ENCODE data around the gene RPTOR. TPM values are rescaled to one million over a fixed set of nuclear protein-coding genes. Genes with fewer than 3 reads are reported as not detected.

RPTOR gene
- total RNA-seq, 1 experiment from 2014 or later, result 58.0 TPM

DNA sequence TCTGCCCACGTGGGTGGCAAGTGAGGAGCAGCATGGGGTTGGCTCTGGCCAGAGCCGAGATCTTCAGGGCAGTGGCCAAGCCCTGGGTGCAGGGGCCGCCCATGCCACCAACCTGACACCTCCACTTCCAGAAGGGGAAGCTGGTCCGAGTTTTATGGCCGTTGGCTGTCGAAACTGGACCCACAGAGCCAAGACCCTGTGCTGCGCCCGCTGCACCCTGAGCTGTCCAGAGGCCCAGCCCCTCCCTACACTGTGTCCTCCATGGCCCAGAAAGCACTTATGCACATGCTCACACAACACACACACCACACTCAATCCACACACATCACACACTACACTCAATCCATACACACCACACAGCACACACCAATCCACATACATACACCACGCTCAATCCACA is 33.9 kb upstream of the RPTOR start:
- CTCF ChIA-PET, result interaction anchor here (0.6 kb wide), 1 partner anchor 396 kb away, joined by 5 read pairs; no protein-coding TSS in a partner anchor

DNA sequence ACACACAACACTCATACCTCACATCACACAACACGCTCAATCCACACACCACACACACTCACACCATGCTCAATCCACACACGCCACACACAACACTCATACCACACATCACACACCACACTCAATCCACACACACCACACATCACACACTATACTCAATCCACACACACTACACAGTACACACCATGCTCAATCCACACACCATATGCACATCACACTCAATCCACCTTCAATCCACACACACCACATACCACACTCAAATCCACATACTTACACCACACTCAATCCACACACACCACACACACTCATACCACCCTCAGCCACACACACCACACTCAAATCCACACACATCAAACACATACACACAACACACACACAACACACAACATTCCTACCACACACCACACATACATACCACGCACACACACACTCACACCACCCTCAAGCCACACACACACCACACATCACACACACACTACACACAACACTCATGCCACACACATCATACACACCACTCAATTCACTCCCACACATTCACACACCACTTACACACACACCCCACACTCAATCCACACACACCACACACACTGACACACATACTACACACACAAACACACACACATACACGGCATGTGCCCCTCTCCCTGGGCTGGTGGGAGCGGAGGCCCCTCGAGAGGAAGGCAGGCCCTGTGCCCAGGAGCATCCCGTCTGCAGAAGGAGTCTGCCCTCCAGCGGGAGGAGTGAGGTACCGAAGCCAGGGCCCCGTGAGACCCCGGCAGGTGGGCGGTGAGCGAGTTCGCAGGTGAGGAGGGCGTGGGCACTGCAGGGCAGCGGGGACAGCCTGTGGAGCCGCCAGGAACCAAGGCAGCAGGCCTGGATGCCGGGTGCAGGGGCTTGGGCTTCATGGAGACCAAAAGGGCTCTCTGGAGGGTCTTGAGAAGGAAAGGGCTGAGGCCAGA is 33.1 kb upstream of the RPTOR start:
- H3K9me3 ChIP-seq (ENCODE audit: control insufficient read depth, insufficient read depth, low read depth, low read length), result no peaks in the 10 kb centered on the region
- no peaks in the 10 kb centered on the region for H3K4me1 ChIP-seq (ENCODE audit: control insufficient read depth, insufficient read depth, low read length)
- ChIA-PET CTCF (interaction anchor here (0.6 kb wide), 1 partner anchor 396 kb away, joined by 5 read pairs; no protein-coding TSS in a partner anchor), POLR2A (no interaction called here)
- no peak overlapping the region for H3K4me3 ChIP-seq (ENCODE audit: low read depth in 2 of 2, low read length in 2 of 2)
- TF ChIP-seq TCF7L2 (IDR thresholded peaks at IDR 0.05; ENCODE audit: low read depth, low read length) (no peak), SIN3A (IDR thresholded peaks at IDR 0.05; ENCODE audit: borderline replicate concordance, insufficient read depth, low read depth, low read length) (no peak), POLR2AphosphoS5 (IDR thresholded peaks at IDR 0.05; ENCODE audit: low read depth, low read length) (no peak)
- TF ChIP-seq, protein P1, sequence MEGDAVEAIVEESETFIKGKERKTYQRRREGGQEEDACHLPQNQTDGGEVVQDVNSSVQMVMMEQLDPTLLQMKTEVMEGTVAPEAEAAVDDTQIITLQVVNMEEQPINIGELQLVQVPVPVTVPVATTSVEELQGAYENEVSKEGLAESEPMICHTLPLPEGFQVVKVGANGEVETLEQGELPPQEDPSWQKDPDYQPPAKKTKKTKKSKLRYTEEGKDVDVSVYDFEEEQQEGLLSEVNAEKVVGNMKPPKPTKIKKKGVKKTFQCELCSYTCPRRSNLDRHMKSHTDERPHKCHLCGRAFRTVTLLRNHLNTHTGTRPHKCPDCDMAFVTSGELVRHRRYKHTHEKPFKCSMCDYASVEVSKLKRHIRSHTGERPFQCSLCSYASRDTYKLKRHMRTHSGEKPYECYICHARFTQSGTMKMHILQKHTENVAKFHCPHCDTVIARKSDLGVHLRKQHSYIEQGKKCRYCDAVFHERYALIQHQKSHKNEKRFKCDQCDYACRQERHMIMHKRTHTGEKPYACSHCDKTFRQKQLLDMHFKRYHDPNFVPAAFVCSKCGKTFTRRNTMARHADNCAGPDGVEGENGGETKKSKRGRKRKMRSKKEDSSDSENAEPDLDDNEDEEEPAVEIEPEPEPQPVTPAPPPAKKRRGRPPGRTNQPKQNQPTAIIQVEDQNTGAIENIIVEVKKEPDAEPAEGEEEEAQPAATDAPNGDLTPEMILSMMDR (IDR thresholded peaks at IDR 0.05), result no peak
- TF ChIP-seq, protein P2, sequence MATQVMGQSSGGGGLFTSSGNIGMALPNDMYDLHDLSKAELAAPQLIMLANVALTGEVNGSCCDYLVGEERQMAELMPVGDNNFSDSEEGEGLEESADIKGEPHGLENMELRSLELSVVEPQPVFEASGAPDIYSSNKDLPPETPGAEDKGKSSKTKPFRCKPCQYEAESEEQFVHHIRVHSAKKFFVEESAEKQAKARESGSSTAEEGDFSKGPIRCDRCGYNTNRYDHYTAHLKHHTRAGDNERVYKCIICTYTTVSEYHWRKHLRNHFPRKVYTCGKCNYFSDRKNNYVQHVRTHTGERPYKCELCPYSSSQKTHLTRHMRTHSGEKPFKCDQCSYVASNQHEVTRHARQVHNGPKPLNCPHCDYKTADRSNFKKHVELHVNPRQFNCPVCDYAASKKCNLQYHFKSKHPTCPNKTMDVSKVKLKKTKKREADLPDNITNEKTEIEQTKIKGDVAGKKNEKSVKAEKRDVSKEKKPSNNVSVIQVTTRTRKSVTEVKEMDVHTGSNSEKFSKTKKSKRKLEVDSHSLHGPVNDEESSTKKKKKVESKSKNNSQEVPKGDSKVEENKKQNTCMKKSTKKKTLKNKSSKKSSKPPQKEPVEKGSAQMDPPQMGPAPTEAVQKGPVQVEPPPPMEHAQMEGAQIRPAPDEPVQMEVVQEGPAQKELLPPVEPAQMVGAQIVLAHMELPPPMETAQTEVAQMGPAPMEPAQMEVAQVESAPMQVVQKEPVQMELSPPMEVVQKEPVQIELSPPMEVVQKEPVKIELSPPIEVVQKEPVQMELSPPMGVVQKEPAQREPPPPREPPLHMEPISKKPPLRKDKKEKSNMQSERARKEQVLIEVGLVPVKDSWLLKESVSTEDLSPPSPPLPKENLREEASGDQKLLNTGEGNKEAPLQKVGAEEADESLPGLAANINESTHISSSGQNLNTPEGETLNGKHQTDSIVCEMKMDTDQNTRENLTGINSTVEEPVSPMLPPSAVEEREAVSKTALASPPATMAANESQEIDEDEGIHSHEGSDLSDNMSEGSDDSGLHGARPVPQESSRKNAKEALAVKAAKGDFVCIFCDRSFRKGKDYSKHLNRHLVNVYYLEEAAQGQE (IDR thresholded peaks at IDR 0.05; ENCODE audit: insufficient read depth in 1 of 2, low read depth in 2 of 2, low read length in 1 of 2), result no peak
- H3K27ac ChIP-seq (ENCODE audit: low read length), result no peak overlapping the region
- in situ Hi-C loops (cut with HindIII; ENCODE audit: low pct_unique_long_range_greater_than_20kb, low sequenced_read_pairs) (no loop called here), intact Hi-C loops (cut with micrococcal nuclease; ENCODE audit: unreplicated experiment) (no loop called here)
- H3K36me3 ChIP-seq (ENCODE audit: control insufficient read depth, insufficient read depth, low read length), result no peaks in the 10 kb centered on the region
- no peak for DNase-seq (ENCODE audit: low read depth, low spot score)
- H3K27me3 ChIP-seq (ENCODE audit: control insufficient read depth, insufficient read depth, low read length), result no peaks in the 10 kb centered on the region
- no TSS peak for BruUV-seq (replicated peaks)
- no peak for ATAC-seq

More for the DNA sequence above, 33.9 kb upstream of the RPTOR start:
- no peaks in the 10 kb centered on the region for H3K36me3 ChIP-seq (ENCODE audit: control insufficient read depth, insufficient read depth, low read length)
- H3K4me3 ChIP-seq (ENCODE audit: low read depth in 2 of 2, low read length in 2 of 2), result no peak overlapping the region
- H3K9me3 ChIP-seq (ENCODE audit: control insufficient read depth, insufficient read depth, low read depth, low read length), result no peaks in the 10 kb centered on the region
- intact Hi-C loops (cut with micrococcal nuclease; ENCODE audit: unreplicated experiment), result no loop called here
- BruUV-seq (replicated peaks), result no TSS peak
- H3K4me1 ChIP-seq (ENCODE audit: control insufficient read depth, insufficient read depth, low read length), result no peaks in the 10 kb centered on the region
- TF ChIP-seq, protein P1 (IDR thresholded peaks at IDR 0.05), result no peak
- H3K27ac ChIP-seq (ENCODE audit: low read length), result no peak overlapping the region
- no peak for DNase-seq (ENCODE audit: low read depth, low spot score)
- H3K27me3 ChIP-seq (ENCODE audit: control insufficient read depth, insufficient read depth, low read length), result no peaks in the 10 kb centered on the region
- POLR2A ChIA-PET, result no interaction called here
- no peak for ATAC-seq
- in situ Hi-C loops (cut with HindIII; ENCODE audit: low pct_unique_long_range_greater_than_20kb, low sequenced_read_pairs), result no loop called here
